Germinal center (tissue), 1 donor: ENCODE data around the gene TPSG1.
"Not testable (repeated sequence)": the region's sequence is repeated elsewhere in the genome, so short reads cannot be mapped to it uniquely, and the experiment has no call there.

Experiments
- DNase-seq: peaks from one replicate; pipeline ENCODE4 v3.0.0; 2012; ENCODE audit warnings: mixed read lengths, low spot score

TPSG1 gene

GRCh38 chr16:1194665-1195392 is 30.2 kb downstream of the TPSG1 start:
- DNase-seq, result peak; percentile 35

GRCh38 chr16:1193825-1194581 is 31.1 kb downstream of the TPSG1 start:
- no peak for DNase-seq

GRCh38 chr16:1193143-1193824 is 31.8 kb downstream of the TPSG1 start:
- no peak for DNase-seq

GRCh38 chr16:1192384-1193073 is 32.5 kb downstream of the TPSG1 start:
- DNase-seq, result no peak

- not testable (repeated sequence) for DNase-seq
These were observed 34.3 kb downstream of the TPSG1 start for GRCh38 chr16:1190789-1191188.

GRCh38 chr16:1189455-1189854 is 35.6 kb downstream of the TPSG1 start:
- no peak for DNase-seq

GRCh38 chr16:1188432-1189189 is 36.5 kb downstream of the TPSG1 start:
- peak; percentile 42 for DNase-seq

- DNase-seq, result not testable (repeated sequence)
These were observed 39.4 kb downstream of the TPSG1 start for GRCh38 chr16:1185460-1186207.

- no peak for DNase-seq
These were observed 40.1 kb downstream of the TPSG1 start for GRCh38 chr16:1184980-1185379.

GRCh38 chr16:1184156-1184868 is 40.8 kb downstream of the TPSG1 start:
- DNase-seq, result no peak

GRCh38 chr16:1182950-1183907 is 41.8 kb downstream of the TPSG1 start:
- DNase-seq, result no peak

GRCh38 chr16:1182316-1182671 is 42.8 kb downstream of the TPSG1 start:
- DNase-seq, result no peak

- no peak for DNase-seq
These were observed 43.4 kb downstream of the TPSG1 start for GRCh38 chr16:1181404-1182315.

- DNase-seq, result no peak
These were observed 44.3 kb downstream of the TPSG1 start for GRCh38 chr16:1180549-1181403.

- no peak for DNase-seq
These were observed 46.7 kb downstream of the TPSG1 start for GRCh38 chr16:1178295-1178910.

- no peak for DNase-seq
These were observed 47.3 kb downstream of the TPSG1 start for GRCh38 chr16:1177750-1178149.

GRCh38 chr16:1177053-1177452 is 48.0 kb downstream of the TPSG1 start:
- no peak for DNase-seq
